GM20000 (cell line): ENCODE data around the gene MAP4.

ENCODE experiments used
- DNase-seq: peaks from one replicate; pipeline ENCODE4 v3.0.0; 2012; ENCODE audit warnings: low spot score
- TF ChIP-seq, protein P1 (sequence below): IDR thresholded peaks from 2 replicates; pipeline ENCODE4 v1.5.1; 2012; ENCODE audit warnings: mild to moderate bottlenecking, control low read depth; ENCODE audit errors: extremely low read depth, missing control alignments

The MAP4 gene

DNA sequence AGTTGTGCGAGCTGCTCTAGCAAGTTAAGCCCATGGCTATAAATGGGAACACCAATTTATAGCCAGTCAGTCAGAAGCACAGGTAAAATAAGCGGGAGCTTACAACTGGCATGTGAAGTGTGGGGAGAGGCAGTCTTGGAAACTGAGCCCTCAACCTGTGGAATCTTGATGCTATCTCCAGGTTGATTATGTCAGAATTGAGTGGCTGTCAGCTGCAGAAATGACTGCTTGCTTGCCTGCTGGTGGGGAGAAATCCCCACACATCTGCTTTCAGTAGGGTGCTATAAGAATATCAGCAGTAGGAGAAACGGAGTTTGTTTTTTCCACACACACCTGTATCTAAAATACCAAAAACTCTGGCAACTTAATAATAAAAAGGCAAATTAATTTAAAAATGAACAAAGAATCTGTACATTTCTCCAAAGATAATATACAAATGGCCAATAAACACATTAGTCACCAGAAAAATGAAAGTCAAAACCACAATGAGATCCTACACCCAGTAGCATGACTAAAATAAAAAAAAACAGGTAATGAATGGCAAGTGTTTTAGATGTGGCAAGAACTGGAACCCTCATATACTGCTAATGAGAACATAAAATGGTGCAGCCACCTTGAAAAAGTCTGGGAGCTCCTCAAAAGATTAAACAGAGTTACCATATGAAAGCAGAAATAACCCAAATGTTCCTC lies 26.0 kb upstream of the MAP4 start:
- TF ChIP-seq, protein P1, sequence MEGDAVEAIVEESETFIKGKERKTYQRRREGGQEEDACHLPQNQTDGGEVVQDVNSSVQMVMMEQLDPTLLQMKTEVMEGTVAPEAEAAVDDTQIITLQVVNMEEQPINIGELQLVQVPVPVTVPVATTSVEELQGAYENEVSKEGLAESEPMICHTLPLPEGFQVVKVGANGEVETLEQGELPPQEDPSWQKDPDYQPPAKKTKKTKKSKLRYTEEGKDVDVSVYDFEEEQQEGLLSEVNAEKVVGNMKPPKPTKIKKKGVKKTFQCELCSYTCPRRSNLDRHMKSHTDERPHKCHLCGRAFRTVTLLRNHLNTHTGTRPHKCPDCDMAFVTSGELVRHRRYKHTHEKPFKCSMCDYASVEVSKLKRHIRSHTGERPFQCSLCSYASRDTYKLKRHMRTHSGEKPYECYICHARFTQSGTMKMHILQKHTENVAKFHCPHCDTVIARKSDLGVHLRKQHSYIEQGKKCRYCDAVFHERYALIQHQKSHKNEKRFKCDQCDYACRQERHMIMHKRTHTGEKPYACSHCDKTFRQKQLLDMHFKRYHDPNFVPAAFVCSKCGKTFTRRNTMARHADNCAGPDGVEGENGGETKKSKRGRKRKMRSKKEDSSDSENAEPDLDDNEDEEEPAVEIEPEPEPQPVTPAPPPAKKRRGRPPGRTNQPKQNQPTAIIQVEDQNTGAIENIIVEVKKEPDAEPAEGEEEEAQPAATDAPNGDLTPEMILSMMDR, result no peak
- no peak for DNase-seq

- TF ChIP-seq, protein P1, result no peak
- no peak for DNase-seq
These were observed 23.4 kb upstream of the MAP4 start for GRCh38 chr3:48039487-48040190.

DNA sequence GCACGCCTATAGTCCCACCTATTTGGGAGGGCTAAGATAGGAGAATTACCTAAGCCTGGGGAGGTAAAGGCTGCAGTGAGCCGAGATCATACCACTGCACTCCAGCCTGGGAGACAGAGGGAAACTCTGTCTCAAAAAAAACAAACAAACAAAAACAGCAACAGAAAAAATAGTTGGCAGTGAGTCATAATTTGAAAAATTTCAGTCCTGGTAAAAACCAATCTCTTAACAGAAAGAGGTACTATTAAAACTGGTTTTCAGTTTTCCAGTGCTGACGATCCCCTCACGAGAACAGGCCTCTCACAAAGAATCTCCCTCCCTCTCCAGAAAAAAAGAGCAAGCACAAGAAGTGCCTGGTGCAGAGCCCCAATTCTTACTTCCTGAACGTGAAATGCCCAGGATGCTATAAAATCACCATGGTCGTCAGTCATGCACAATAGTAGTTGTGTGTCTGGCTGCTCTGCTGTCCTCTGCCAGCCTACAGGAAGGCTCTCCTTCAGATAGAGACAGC lies 22.8 kb upstream of the MAP4 start:
- no peak for DNase-seq
- TF ChIP-seq, protein P1, result no peak

DNA sequence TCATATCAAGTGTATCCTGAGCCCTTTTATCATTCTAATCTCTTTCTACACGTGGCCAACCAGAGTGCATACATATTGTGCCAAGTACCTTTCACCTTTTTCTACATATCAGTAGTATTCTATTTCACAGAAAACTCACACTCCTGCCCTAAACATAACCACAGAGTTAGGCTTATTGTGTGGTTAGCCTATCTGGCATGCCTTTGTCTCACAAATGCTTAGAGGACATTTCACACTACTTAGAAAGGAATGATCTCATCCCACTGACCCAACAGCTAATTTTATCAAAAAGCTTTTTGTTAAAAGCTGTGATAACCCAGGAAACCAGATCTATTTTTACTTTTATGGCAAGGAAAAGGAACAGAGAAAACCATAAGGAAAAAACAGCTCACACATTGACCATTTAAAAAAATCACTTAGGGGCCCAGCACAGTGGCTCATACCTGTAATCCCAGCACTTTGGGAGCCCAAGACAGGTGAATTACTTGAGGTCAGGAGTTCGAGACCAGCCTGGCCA lies 17.8 kb upstream of the MAP4 start:
- no peak for DNase-seq
- TF ChIP-seq, protein P1, result no peak

GRCh38 chr3:48030188-48030587 lies 14.0 kb upstream of the MAP4 start:
- TF ChIP-seq, protein P1, result no peak
- no peak for DNase-seq

DNA sequence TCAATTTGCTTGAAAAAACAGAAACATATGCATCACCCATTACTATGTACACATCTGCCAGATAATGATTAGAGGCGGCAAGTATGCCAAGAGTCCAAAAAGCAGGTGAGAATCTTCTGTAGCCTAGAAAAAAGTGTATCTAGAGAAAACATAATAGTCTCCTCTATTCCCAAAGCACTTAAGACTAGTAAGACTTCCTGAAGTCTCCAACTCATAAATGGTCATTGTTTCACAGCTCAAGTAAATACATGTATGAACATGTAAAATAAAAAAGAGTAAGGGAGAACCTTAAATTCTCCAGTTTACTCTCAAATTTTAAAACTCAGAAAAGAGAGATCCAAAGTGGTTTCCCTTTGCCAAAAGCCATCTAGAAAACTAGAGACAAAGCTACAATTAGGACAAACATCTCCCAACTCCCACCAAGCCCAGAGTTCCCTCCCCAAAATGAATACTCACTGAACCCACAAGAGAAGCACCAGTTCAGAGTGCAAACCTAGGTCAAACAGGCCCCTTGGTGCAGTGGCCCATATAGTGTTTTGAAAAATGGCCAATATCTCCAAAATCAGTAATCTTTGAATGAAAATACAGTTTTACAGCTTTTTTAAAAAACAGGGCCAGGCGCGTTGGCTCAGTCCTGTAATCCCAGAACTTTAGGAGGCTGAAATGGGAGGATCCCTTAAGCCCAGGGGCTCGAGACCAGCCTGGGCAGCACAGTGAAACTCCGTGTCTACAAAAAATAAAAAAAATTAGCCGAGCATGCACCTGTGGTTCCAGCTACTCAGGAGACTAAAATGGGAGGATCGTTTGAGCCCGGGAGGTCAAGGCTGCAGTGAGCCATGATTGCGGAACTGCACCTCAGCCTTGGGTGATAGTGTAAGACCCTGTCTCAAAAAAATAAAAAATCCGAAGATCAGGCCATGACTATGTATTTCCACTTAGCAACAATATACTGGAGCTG lies 11.0 kb upstream of the MAP4 start:
- TF ChIP-seq, protein P1, result no peak
- DNase-seq, result no peak
